GM10248 (cell line): ENCODE data around the gene NUDT14.

Source experiments
- CTCF ChIA-PET: fragments of 300-600 bp; sonication (Branson Sonifier 250); formaldehyde crosslinking; extraction: SDS; loops from one replicate; lab custom pipeline; 2021; ENCODE audit warnings: antibody characterized with exemption; lab: Yijun Ruan, JAX
- POLR2A ChIA-PET: fragments of 350-650 bp; sonication (Branson Sonifier 250); formaldehyde crosslinking; extraction: SDS; loops from one replicate; lab custom pipeline; 2020; ENCODE audit warnings: antibody characterized with exemption; lab: Yijun Ruan, JAX
- DNase-seq: peaks from one replicate; pipeline ENCODE4 v3.0.0; 2012; ENCODE audit errors: extremely low spot score
- TF ChIP-seq, protein P1 (sequence below): IDR thresholded peaks from 2 replicates; pipeline ENCODE4 v1.5.1; 2012; ENCODE audit warnings: mild to moderate bottlenecking, low read depth; ENCODE audit errors: extremely low read depth, missing control alignments, control extremely low read depth

Gene NUDT14

DNA sequence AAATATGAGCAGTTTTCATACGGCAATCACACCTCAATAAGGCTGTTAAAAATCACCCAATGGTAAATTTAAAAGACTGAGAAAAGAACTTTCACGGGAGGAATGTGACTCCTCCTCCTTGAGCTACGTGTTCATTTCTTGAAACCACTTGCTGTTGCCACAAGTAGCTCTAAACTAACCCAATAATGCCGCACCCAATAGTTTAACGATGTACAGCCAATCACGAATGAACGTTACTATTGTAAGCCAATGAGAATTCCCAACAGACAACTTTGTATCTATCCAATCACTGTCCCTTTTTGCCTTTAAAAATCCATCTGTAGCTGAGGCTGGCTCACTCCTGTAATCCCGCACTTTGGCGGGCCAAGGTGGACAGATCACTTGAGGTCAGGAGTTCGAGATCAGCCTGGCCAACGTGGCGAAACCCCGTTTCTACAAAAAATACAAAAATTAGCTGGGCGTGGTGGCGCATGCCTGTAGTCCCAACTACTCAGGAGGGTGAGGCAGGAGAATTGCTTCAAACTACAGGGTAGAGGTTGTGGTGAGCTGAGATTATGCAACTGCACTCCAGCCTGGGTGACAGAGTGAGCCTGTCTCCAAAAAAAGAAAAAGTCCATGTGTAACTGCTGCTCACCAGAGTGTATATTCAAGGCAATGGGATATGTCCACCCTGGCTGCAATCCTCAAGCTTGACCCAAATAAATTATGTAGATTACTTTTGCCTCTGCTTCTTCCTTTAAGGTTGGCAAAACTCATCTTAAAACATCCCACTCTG lies 42.8 kb upstream of the NUDT14 start:
- DNase-seq, result no peak
- ChIA-PET POLR2A (no interaction called here), CTCF (no interaction called here)
- TF ChIP-seq, protein P1, sequence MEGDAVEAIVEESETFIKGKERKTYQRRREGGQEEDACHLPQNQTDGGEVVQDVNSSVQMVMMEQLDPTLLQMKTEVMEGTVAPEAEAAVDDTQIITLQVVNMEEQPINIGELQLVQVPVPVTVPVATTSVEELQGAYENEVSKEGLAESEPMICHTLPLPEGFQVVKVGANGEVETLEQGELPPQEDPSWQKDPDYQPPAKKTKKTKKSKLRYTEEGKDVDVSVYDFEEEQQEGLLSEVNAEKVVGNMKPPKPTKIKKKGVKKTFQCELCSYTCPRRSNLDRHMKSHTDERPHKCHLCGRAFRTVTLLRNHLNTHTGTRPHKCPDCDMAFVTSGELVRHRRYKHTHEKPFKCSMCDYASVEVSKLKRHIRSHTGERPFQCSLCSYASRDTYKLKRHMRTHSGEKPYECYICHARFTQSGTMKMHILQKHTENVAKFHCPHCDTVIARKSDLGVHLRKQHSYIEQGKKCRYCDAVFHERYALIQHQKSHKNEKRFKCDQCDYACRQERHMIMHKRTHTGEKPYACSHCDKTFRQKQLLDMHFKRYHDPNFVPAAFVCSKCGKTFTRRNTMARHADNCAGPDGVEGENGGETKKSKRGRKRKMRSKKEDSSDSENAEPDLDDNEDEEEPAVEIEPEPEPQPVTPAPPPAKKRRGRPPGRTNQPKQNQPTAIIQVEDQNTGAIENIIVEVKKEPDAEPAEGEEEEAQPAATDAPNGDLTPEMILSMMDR, result no peak

DNA sequence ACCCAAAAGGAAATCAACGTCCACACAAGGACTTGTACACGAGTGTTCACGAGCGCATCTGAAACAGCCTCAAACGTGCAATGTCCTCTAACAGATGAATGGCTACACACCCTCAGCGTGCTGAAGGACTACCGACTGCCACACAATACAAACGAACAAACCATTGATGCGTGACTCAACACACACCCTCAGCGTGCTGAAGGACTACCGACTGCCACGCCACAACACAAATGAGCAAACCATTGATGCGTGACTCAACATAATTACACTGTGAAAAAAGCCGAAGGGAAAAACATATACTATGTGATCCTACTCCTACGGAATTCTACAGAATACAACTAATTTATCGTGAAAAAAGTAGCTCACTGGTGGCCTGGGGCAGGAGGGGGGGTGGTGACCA lies 42.1 kb upstream of the NUDT14 start:
- CTCF ChIA-PET, result no interaction called here
- TF ChIP-seq, protein P1, result no peak
- POLR2A ChIA-PET, result no interaction called here
- no peak for DNase-seq

DNA sequence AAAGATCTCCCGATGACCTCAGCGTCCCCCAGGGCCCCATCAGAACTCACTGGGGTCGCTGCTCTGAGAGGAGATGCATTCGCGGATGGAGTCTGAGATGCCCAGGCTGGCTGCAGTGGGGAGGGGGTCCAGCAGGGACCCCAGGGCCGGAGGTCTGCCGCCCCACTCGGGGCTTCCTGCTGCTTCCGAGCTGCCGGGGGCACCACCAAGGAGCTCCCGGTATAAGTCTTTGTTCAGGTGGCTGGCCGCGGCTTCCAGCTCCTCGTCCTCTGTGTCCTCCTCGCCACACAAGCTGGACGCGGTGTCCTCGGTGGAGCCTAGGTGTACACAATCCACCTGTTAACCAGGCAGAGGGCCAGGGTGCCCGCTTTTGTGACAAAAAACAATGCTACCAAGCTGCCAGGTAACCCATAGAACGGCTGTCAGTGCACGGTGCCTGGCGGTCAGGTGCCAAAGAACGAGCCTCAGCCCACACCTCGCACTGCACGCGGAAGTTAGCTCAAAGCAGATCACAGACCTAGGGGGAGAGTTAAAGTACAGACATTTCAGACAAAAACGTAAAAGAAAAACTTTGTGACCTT lies 40.6 kb upstream of the NUDT14 start:
- DNase-seq, result no peak
- TF ChIP-seq, protein P1, result no peak
- ChIA-PET POLR2A (no interaction called here), CTCF (no interaction called here)

DNA sequence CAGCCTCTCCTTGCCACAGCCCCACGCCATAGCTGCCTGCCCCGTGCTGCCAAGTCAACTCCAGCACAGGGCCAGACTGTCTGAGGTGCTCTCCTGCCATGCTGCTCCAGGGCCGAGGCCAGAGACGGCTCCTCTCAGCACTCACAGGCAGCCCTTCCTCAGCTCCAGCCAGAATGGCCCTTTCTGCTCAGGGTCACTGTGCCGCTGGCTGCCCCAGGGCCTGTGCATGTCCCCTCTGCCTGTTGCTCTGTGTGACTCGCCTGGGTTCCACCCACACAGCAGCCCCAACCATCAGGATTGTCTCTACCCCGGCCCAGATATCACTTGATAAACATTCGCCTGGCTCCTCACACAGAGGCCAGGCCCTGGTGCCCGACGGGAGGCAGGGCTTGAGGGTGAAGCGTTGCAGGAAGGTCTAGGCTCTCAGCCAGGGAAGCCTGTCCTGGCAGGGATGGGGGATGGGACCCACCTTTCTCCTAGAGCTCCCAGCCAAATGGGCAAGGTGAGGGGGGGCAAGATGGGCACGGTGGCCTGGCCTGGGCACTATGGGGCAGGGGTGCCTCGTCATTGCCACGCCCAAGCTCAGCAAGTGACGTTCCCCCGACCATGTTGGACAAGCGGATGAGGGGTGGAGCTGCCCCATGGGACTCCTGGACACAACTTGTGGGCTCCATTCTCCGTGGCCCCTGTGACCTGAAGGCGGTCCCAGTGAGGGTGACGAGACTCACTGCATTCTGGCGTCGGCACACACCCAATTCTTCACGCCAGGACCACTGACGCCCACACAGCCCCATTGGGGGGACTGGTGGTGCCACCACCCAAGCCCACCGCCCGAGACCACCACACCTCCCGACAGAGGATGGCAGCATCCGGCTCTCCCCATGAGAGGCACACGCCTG lies 39.8 kb upstream of the NUDT14 start:
- TF ChIP-seq, protein P1, result no peak
- DNase-seq, result no peak
- POLR2A ChIA-PET, result no interaction called here
- CTCF ChIA-PET, result interaction anchor here (0.8 kb wide), 1 partner anchor 18 kb away, joined by 3 read pairs; no protein-coding TSS in a partner anchor

DNA sequence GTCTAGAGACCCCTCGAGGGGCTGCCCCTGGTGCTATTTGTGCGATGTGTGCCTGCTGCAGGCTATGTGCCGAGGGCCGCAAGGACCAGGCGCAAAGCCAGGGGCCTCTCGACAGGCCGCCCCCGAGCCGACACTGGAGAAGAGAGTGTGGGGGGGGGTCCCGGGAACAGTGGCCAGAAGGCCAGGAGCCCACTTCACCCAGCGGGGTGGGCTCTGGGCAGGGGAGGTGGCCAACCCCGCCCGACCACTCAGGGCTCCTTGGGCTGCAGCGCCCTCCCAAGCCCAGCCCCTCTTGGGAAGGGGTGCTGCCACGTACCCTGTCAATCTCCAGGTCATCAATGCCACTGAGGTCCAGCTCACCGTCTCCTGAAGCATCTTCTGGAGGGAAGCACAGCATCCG lies 38.6 kb upstream of the NUDT14 start:
- TF ChIP-seq, protein P1, result no peak
- ChIA-PET CTCF (no interaction called here), POLR2A (no interaction called here)
- DNase-seq, result no peak

DNA sequence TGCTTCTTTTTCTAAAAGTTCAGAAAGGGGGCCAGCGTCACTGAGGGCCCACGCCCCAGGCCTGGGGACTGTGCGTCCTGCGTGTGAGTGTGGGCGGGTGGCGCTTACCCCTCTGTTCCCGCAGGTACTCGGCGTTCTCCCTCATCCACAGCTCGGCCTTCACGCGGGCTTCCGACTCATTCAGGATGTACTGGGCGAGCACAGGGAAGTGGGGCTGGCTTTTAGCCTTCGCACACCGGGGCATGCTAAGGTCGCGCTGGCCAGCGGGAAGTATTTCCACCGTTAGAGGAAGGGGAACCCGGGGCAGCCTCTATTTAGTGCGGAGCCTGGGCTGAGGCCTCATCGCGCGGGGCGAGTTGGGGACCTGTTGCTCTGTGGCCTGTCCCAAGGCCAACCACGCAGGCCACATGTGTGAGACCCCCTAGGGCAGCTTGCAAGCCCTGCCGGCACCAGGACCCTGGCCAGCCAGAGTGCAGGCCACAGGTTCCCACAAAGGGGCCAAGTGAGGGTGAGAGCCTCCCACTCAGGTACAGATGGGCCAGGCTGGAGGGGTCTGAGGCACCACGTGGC lies 38.0 kb upstream of the NUDT14 start:
- TF ChIP-seq, protein P1, result no peak
- CTCF ChIA-PET, result interaction anchor here (1.4 kb wide), 1 partner anchor 270 kb away, joined by 3 read pairs; no protein-coding TSS in a partner anchor
- POLR2A ChIA-PET, result no interaction called here

More for the DNA sequence above, 38.0 kb upstream of the NUDT14 start:
- no peak for DNase-seq
